Measurements from ENCODE around the gene RSAD1.

Gene RSAD1

GRCh38 chr17:50468304-50469207 is 10.1 kb upstream of the RSAD1 start, which contains the start of gene CHAD:
Gene CHAD (minus strand): TSS chr17:50468880. CDS start chr17:50468813, 67 bp downstream.
- H3K9ac ChIP-seq (ENCODE audit: low read depth, low read length) = no peak within 1 kb of the TSS
- H4K20me1 ChIP-seq (ENCODE audit: insufficient read depth, low read length) = no peaks in the 10 kb centered on the region
- peaks cover 6% of the 10 kb centered on the region for H3K36me3 ChIP-seq (ENCODE audit: insufficient read depth, low read length)
- TF ChIP-seq EZH2 (IDR thresholded peaks at IDR 0.05; ENCODE audit: borderline replicate concordance, low read depth, low read length, severe bottlenecking) = no peak
- TF ChIP-seq CTCF (IDR thresholded peaks at IDR 0.05; ENCODE audit: borderline replicate concordance, extremely low read depth, low read length, poor library complexity, severe bottlenecking) = no peak
- H3K4me2 ChIP-seq (ENCODE audit: insufficient read depth, low read length) = no peak within 1 kb of the TSS
- no peaks in the 10 kb centered on the region for H3K79me2 ChIP-seq (ENCODE audit: insufficient read depth, low read length)
- no peak for DNase-seq
- no peaks in the 10 kb centered on the region for H3K27me3 ChIP-seq (ENCODE audit: insufficient read depth, low read length, poor library complexity)
- H2AFZ ChIP-seq (ENCODE audit: low read depth, low read length) = no peak within 1 kb of the TSS
- no peak within 1 kb of the TSS for H3K27ac ChIP-seq (ENCODE audit: low read length)
- H3K9me3 ChIP-seq (ENCODE audit: insufficient read depth, low read length, severe bottlenecking) = no peaks in the 10 kb centered on the region
- ATAC-seq (ENCODE audit: insufficient read depth, low read depth) = no peak
- no peak within 1 kb of the TSS for H3K4me3 ChIP-seq (ENCODE audit: low read depth in 1 of 2, low read length in 2 of 2)
- no peaks in the 10 kb centered on the region for H3K4me1 ChIP-seq (ENCODE audit: insufficient read depth, low read length)

- H3K9ac ChIP-seq (ENCODE audit: low read depth, low read length) = no peak overlapping the region
- no peaks in the 10 kb centered on the region for H3K27me3 ChIP-seq (ENCODE audit: insufficient read depth, low read length, poor library complexity)
- H2AFZ ChIP-seq (ENCODE audit: low read depth, low read length) = no peak overlapping the region
- no peak overlapping the region for H3K4me3 ChIP-seq (ENCODE audit: low read depth in 1 of 2, low read length in 2 of 2)
- H3K27ac ChIP-seq (ENCODE audit: low read length) = no peak overlapping the region
- H3K79me2 ChIP-seq (ENCODE audit: insufficient read depth, low read length) = no peaks in the 10 kb centered on the region
- ATAC-seq (ENCODE audit: insufficient read depth, low read depth) (no peak), DNase-seq (no peak)
- H4K20me1 ChIP-seq (ENCODE audit: insufficient read depth, low read length) = no peaks in the 10 kb centered on the region
- H3K36me3 ChIP-seq (ENCODE audit: insufficient read depth, low read length) = peaks cover 11% of the 10 kb centered on the region
- no peaks in the 10 kb centered on the region for H3K9me3 ChIP-seq (ENCODE audit: insufficient read depth, low read length, severe bottlenecking)
- H3K4me1 ChIP-seq (ENCODE audit: insufficient read depth, low read length) = no peaks in the 10 kb centered on the region
- no peak overlapping the region for H3K4me2 ChIP-seq (ENCODE audit: insufficient read depth, low read length)
- no peak for TF ChIP-seq CTCF (IDR thresholded peaks at IDR 0.05; ENCODE audit: borderline replicate concordance, extremely low read depth, low read length, poor library complexity, severe bottlenecking)
- TF ChIP-seq EZH2 (IDR thresholded peaks at IDR 0.05; ENCODE audit: borderline replicate concordance, low read depth, low read length, severe bottlenecking) = no peak
Observed at GRCh38 chr17:50469208-50469605, 9.5 kb upstream of the RSAD1 start.

GRCh38 chr17:50469671-50470305 is 8.9 kb upstream of the RSAD1 start:
- Histone ChIP-seq H3K36me3 (ENCODE audit: insufficient read depth, low read length) (peaks cover 11% of the 10 kb centered on the region), H2AFZ (ENCODE audit: low read depth, low read length) (no peak overlapping the region), H3K27ac (ENCODE audit: low read length) (no peak overlapping the region), H3K27me3 (ENCODE audit: insufficient read depth, low read length, poor library complexity) (no peaks in the 10 kb centered on the region), H3K9ac (ENCODE audit: low read depth, low read length) (no peak overlapping the region), H4K20me1 (ENCODE audit: insufficient read depth, low read length) (no peaks in the 10 kb centered on the region), H3K79me2 (ENCODE audit: insufficient read depth, low read length) (no peaks in the 10 kb centered on the region), H3K9me3 (ENCODE audit: insufficient read depth, low read length, severe bottlenecking) (no peaks in the 10 kb centered on the region), H3K4me2 (ENCODE audit: insufficient read depth, low read length) (no peak overlapping the region), H3K4me3 (ENCODE audit: low read depth in 1 of 2, low read length in 2 of 2) (no peak overlapping the region), H3K4me1 (ENCODE audit: insufficient read depth, low read length) (no peaks in the 10 kb centered on the region)
- ATAC-seq (ENCODE audit: insufficient read depth, low read depth) = no peak
- TF ChIP-seq CTCF (IDR thresholded peaks at IDR 0.05; ENCODE audit: borderline replicate concordance, extremely low read depth, low read length, poor library complexity, severe bottlenecking) = no peak
- no peak for TF ChIP-seq EZH2 (IDR thresholded peaks at IDR 0.05; ENCODE audit: borderline replicate concordance, low read depth, low read length, severe bottlenecking)
- no peak for DNase-seq
